GM23248 (cell line): ENCODE measurements around the gene ASIC4. TPM values are rescaled to one million over a fixed set of nuclear protein-coding genes. Genes with fewer than 3 reads are reported as not detected.
A peak's percentile ranks its signal among the peaks of the same experiment; 100 is the strongest.

Source experiments
- DNase-seq: peaks from one replicate; pipeline ENCODE4 v3.0.0-alpha.2; 2015
- H2AFZ ChIP-seq: fragments of 200-600 bp; sonication (generic); 2 replicates; pipeline ENCODE4 v1.6.1; 2016; ENCODE audit warnings: antibody characterized with exemption
- H3F3A ChIP-seq: fragments of 200-600 bp; sonication (generic); 2 replicates; pipeline ENCODE4 v1.6.1; 2016; ENCODE audit warnings: mild to moderate bottlenecking, antibody characterized with exemption, mixed run types; ENCODE audit not compliant: insufficient read depth
- H3K27ac ChIP-seq: fragments of 200-600 bp; sonication (generic); 2 replicates; pipeline ENCODE4 v1.5.1; 2016; ENCODE audit warnings: mild to moderate bottlenecking
- H3K27me3 ChIP-seq: fragments of 200-600 bp; sonication (generic); replicated peaks from 2 replicates; pipeline ENCODE4 v1.6.1; 2016; ENCODE audit warnings: mild to moderate bottlenecking; ENCODE audit not compliant: insufficient read depth
- H3K36me3 ChIP-seq: fragments of 200-600 bp; sonication (generic); 2 replicates; pipeline ENCODE4 v1.6.1; 2016; ENCODE audit warnings: low read depth, mild to moderate bottlenecking
- H3K4me1 ChIP-seq: fragments of 200-600 bp; sonication (generic); 2 replicates; pipeline ENCODE4 v1.6.1; 2016; ENCODE audit warnings: mild to moderate bottlenecking; ENCODE audit not compliant: insufficient read depth
- H3K4me2 ChIP-seq: fragments of 200-600 bp; sonication (generic); one replicate; pipeline ENCODE4 v1.6.1; 2016; ENCODE audit warnings: mild to moderate bottlenecking; ENCODE audit not compliant: unreplicated experiment
- H3K4me3 ChIP-seq: fragments of 200-600 bp; sonication (generic); 2 replicates; pipeline ENCODE4 v1.5.1; 2016; ENCODE audit warnings: mild to moderate bottlenecking
- H3K79me2 ChIP-seq: fragments of 200-600 bp; sonication (generic); 2 replicates; pipeline ENCODE4 v1.6.1; 2016; ENCODE audit warnings: mild to moderate bottlenecking; ENCODE audit not compliant: insufficient read depth
- H3K9ac ChIP-seq: fragments of 200-600 bp; sonication (generic); 2 replicates; pipeline ENCODE4 v1.6.1; 2016; ENCODE audit warnings: mild to moderate bottlenecking
- H3K9me2 ChIP-seq: fragments of 200-600 bp; sonication (generic); 2 replicates; pipeline ENCODE4 v1.6.1; 2016; ENCODE audit warnings: mixed run types, mild to moderate bottlenecking, moderate library complexity; ENCODE audit not compliant: insufficient read depth
- H3K9me3 ChIP-seq: fragments of 200-600 bp; sonication (generic); one replicate; pipeline ENCODE4 v1.6.1; 2017; ENCODE audit warnings: low read depth
- H4K20me1 ChIP-seq: fragments of 200-600 bp; sonication (generic); 2 replicates; pipeline ENCODE4 v1.6.0; 2016; ENCODE audit not compliant: insufficient read depth
- EZH2 ChIP-seq: fragments of 200-600 bp; sonication (generic); IDR thresholded peaks from 2 replicates; pipeline ENCODE4 v1.6.1; 2018; ENCODE audit warnings: antibody characterized with exemption, mild to moderate bottlenecking; ENCODE audit not compliant: insufficient read depth, poor library complexity, severe bottlenecking
- EZH2phosphoT487 ChIP-seq: fragments of 200-600 bp; sonication (generic); IDR thresholded peaks from 2 replicates; pipeline ENCODE4 v1.6.1; 2018; ENCODE audit warnings: antibody characterized with exemption, moderate library complexity, mild to moderate bottlenecking, low read depth; ENCODE audit not compliant: insufficient read depth
- WGBS, 2 experiments: methylation state at CpG; one replicate each; pipeline ENCODE4 v1.1.6; 2015 to 2017; ENCODE audit warnings: low lambda C conversion rate in 2 of 2, low coverage in 1 of 2; ENCODE audit errors: missing lambda C conversion rate in 2 of 2; 5-methylcytosine and 5-hydroxymethylcytosine counted together
- in situ Hi-C: fragments of 300-500 bp; cut with MboI; formaldehyde crosslinking; loops from 2 replicates; pipeline ENCODE4 v1.15.0; 2020
- polyA plus RNA-seq: library from polyadenylated mRNA; unstranded; fragments of >200 nt; fragmentation: Nextera tagmentation; extraction: Ambion mirVana; gene quantifications from 2 replicates; pipeline ENCODE4 v1.2.1, GENCODE V29; 2016
- total RNA-seq: library from RNA; depleted of rRNA; stranded (reverse); fragments of >200 nt; shearing (Covaris generic); gene quantifications from 2 replicates; pipeline ENCODE4 v1.2.3, GENCODE V29; 2014

Gene ASIC4
- total and polyA plus RNA-seq, 2 experiments from 2014 or later, result 0.43 TPM; not detected in 1

GRCh38 chr2:219552382-219553167 is 38.3 kb downstream of the ASIC4 start:
- H3F3A ChIP-seq, result no peaks in the 10 kb centered on the region
- no peaks in the 10 kb centered on the region for H3K36me3 ChIP-seq
- peak overlapping the region; percentile 87 for H3K4me2 ChIP-seq
- no peaks in the 10 kb centered on the region for H3K27me3 ChIP-seq
- WGBS, 2 experiments, result 0 to 4% methylated on average over 66 to 70 of the region's 99 CpGs
- H3K4me3 ChIP-seq, result peak overlapping the region; percentile 76
- no peaks in the 10 kb centered on the region for H3K79me2 ChIP-seq
- no peak overlapping the region for H3K27ac ChIP-seq
- H3K9ac ChIP-seq, result no peak overlapping the region; the same call in 1 of the 2 replicates
- H3K4me1 ChIP-seq, result peaks cover 4% of the 10 kb centered on the region; the same call in 1 of the 2 replicates
- no peak for TF ChIP-seq EZH2
- TF ChIP-seq EZH2phosphoT487, result no peak
- in situ Hi-C loops, result no loop called here
- no peaks in the 10 kb centered on the region for H4K20me1 ChIP-seq
- peak overlapping the region; percentile 83 for H2AFZ ChIP-seq
- no peaks in the 10 kb centered on the region for H3K9me2 ChIP-seq
- peak; percentile 94 for DNase-seq
- no peaks in the 10 kb centered on the region for H3K9me3 ChIP-seq

- H3K79me2 ChIP-seq, result no peaks in the 10 kb centered on the region
- in situ Hi-C loops, result no loop called here
- H3K27me3 ChIP-seq, result no peaks in the 10 kb centered on the region
- peak overlapping the region; percentile 83 for H2AFZ ChIP-seq
- no peak for DNase-seq
- WGBS, 2 experiments, result 26 to 27% methylated on average over 6 to 7 of the region's 7 CpGs
- H3K9me2 ChIP-seq, result no peaks in the 10 kb centered on the region
- H3K4me1 ChIP-seq, result peaks cover 4% of the 10 kb centered on the region; the same call in 1 of the 2 replicates
- H4K20me1 ChIP-seq, result no peaks in the 10 kb centered on the region
- no peaks in the 10 kb centered on the region for H3K9me3 ChIP-seq
- no peaks in the 10 kb centered on the region for H3K36me3 ChIP-seq
- H3K4me3 ChIP-seq, result peak overlapping the region; percentile 76
- TF ChIP-seq EZH2phosphoT487 (no peak), EZH2 (no peak)
- no peak overlapping the region for H3K27ac ChIP-seq
- H3K4me2 ChIP-seq, result peak overlapping the region; percentile 87
- H3F3A ChIP-seq, result no peaks in the 10 kb centered on the region
- H3K9ac ChIP-seq, result no peak overlapping the region
Observed at GRCh38 chr2:219553168-219553417, 38.8 kb downstream of the ASIC4 start.

- Histone ChIP-seq H3K27me3 (no peaks in the 10 kb centered on the region), H4K20me1 (no peaks in the 10 kb centered on the region), H3K4me3 (no peak overlapping the region), H3K4me1 (peaks cover 4% of the 10 kb centered on the region; the same call in 1 of the 2 replicates), H3F3A (no peaks in the 10 kb centered on the region), H3K9me2 (no peaks in the 10 kb centered on the region), H3K9ac (no peak overlapping the region), H2AFZ (no peak overlapping the region), H3K27ac (no peak overlapping the region), H3K36me3 (no peaks in the 10 kb centered on the region), H3K9me3 (no peaks in the 10 kb centered on the region), H3K4me2 (no peak overlapping the region), H3K79me2 (no peaks in the 10 kb centered on the region)
- 78 to 80% methylated on average over 10 to 12 of the region's 12 CpGs for WGBS, 2 experiments
- no peak for TF ChIP-seq EZH2phosphoT487
- no peak for TF ChIP-seq EZH2
- DNase-seq, result no peak
- in situ Hi-C loops, result no loop called here
Observed at GRCh38 chr2:219553463-219553963, 39.2 kb downstream of the ASIC4 start.

- Histone ChIP-seq H3F3A (no peaks in the 10 kb centered on the region), H3K27ac (no peak overlapping the region), H3K36me3 (no peaks in the 10 kb centered on the region), H3K9me3 (no peaks in the 10 kb centered on the region), H4K20me1 (no peaks in the 10 kb centered on the region), H3K4me3 (no peak overlapping the region), H3K79me2 (no peaks in the 10 kb centered on the region), H3K9me2 (no peaks in the 10 kb centered on the region), H3K27me3 (no peaks in the 10 kb centered on the region), H3K4me2 (no peak overlapping the region), H3K4me1 (peaks cover 6% of the 10 kb centered on the region; the same call in 1 of the 2 replicates), H2AFZ (no peak overlapping the region), H3K9ac (no peak overlapping the region)
- no peak for DNase-seq
- 82 to 89% methylated on average over 15 of the region's 15 CpGs for WGBS, 2 experiments
- no peak for TF ChIP-seq EZH2
- no peak for TF ChIP-seq EZH2phosphoT487
- in situ Hi-C loops, result no loop called here
Observed at GRCh38 chr2:219554350-219554749, 40.1 kb downstream of the ASIC4 start.
